ENCODE measurements around the gene ADAMTS20. TPM values are rescaled to one million over a fixed set of nuclear protein-coding genes. Genes with fewer than 3 reads are reported as not detected.

The ADAMTS20 gene
- total RNA-seq, 1 donor from 2014 or later = not detected

GRCh38 chr12:43332977-43333640, 218.9 kb downstream of the ADAMTS20 start:
- H3K4me3 ChIP-seq (ENCODE audit: low read depth, low read length) = no peak overlapping the region
- FAIRE-seq = no peak
- no peaks in the 10 kb centered on the region for H3K36me3 ChIP-seq (ENCODE audit: control insufficient read depth, insufficient read depth, low read length)
- DNase-seq (ENCODE audit: low read depth) = peak; percentile 39
- no peak for TF ChIP-seq CTCF (IDR thresholded peaks at IDR 0.05; ENCODE audit: insufficient read depth, low read length, severe bottlenecking)
- H3K27me3 ChIP-seq (ENCODE audit: control insufficient read depth, insufficient read depth, low read length) = no peaks in the 10 kb centered on the region

- Histone ChIP-seq H3K27me3 (ENCODE audit: control insufficient read depth, insufficient read depth, low read length) (no peaks in the 10 kb centered on the region), H3K36me3 (ENCODE audit: control insufficient read depth, insufficient read depth, low read length) (no peaks in the 10 kb centered on the region), H3K4me3 (ENCODE audit: low read depth, low read length) (no peak overlapping the region)
- TF ChIP-seq CTCF (IDR thresholded peaks at IDR 0.05; ENCODE audit: insufficient read depth, low read length, severe bottlenecking) = no peak
- FAIRE-seq (no peak), DNase-seq (ENCODE audit: low read depth) (no peak)
Measured at GRCh38 chr12:43331935-43332334, 220.1 kb downstream of the ADAMTS20 start.

GRCh38 chr12:43329375-43329774, 222.6 kb downstream of the ADAMTS20 start:
- FAIRE-seq (no peak), DNase-seq (ENCODE audit: low read depth) (no peak)
- Histone ChIP-seq H3K4me3 (ENCODE audit: low read depth, low read length) (no peak overlapping the region), H3K36me3 (ENCODE audit: control insufficient read depth, insufficient read depth, low read length) (no peaks in the 10 kb centered on the region), H3K27me3 (ENCODE audit: control insufficient read depth, insufficient read depth, low read length) (no peaks in the 10 kb centered on the region)
- TF ChIP-seq CTCF (IDR thresholded peaks at IDR 0.05; ENCODE audit: insufficient read depth, low read length, severe bottlenecking) = no peak

- Histone ChIP-seq H3K4me3 (ENCODE audit: low read depth, low read length) (no peak overlapping the region), H3K36me3 (ENCODE audit: control insufficient read depth, insufficient read depth, low read length) (no peaks in the 10 kb centered on the region), H3K27me3 (ENCODE audit: control insufficient read depth, insufficient read depth, low read length) (no peaks in the 10 kb centered on the region)
- DNase-seq (ENCODE audit: low read depth) = no peak
- no peak for TF ChIP-seq CTCF (IDR thresholded peaks at IDR 0.05; ENCODE audit: insufficient read depth, low read length, severe bottlenecking)
- no peak for FAIRE-seq
Measured at GRCh38 chr12:43325786-43326185, 226.2 kb downstream of the ADAMTS20 start.

- DNase-seq (ENCODE audit: low read depth) (no peak), FAIRE-seq (no peak)
- no peaks in the 10 kb centered on the region for H3K27me3 ChIP-seq (ENCODE audit: control insufficient read depth, insufficient read depth, low read length)
- TF ChIP-seq CTCF (IDR thresholded peaks at IDR 0.05; ENCODE audit: insufficient read depth, low read length, severe bottlenecking) = no peak
- no peak overlapping the region for H3K4me3 ChIP-seq (ENCODE audit: low read depth, low read length)
- no peaks in the 10 kb centered on the region for H3K36me3 ChIP-seq (ENCODE audit: control insufficient read depth, insufficient read depth, low read length)
Measured at GRCh38 chr12:43320281-43320680, 231.7 kb downstream of the ADAMTS20 start.

GRCh38 chr12:43318021-43318420, 234.0 kb downstream of the ADAMTS20 start:
- Histone ChIP-seq H3K4me3 (ENCODE audit: low read depth, low read length) (no peak overlapping the region), H3K36me3 (ENCODE audit: control insufficient read depth, insufficient read depth, low read length) (no peaks in the 10 kb centered on the region), H3K27me3 (ENCODE audit: control insufficient read depth, insufficient read depth, low read length) (no peaks in the 10 kb centered on the region)
- peak; percentile 23 for DNase-seq (ENCODE audit: low read depth)
- TF ChIP-seq CTCF (IDR thresholded peaks at IDR 0.05; ENCODE audit: insufficient read depth, low read length, severe bottlenecking) = no peak
- no peak for FAIRE-seq
